ENCODE measurements around the gene TDRD10.
"Not testable (repeated sequence)": the region's sequence is repeated elsewhere in the genome, so short reads cannot be mapped to it uniquely, and the experiment has no call there.

TDRD10 gene

GRCh38 chr1:154514066-154514553 is 12.1 kb downstream of the TDRD10 start:
- DNase-seq (ENCODE audit: extremely low read depth in 1 of 2, low read depth in 1 of 2): no peak

GRCh38 chr1:154517661-154518060 is 15.6 kb downstream of the TDRD10 start:
- DNase-seq (ENCODE audit: extremely low read depth in 1 of 2, low read depth in 1 of 2): no peak

- no peak for DNase-seq (ENCODE audit: extremely low read depth in 1 of 2, low read depth in 1 of 2)
These were observed 17.6 kb downstream of the TDRD10 start for GRCh38 chr1:154519591-154519991.

- no peak for DNase-seq (ENCODE audit: extremely low read depth in 1 of 2, low read depth in 1 of 2)
These were observed 18.3 kb downstream of the TDRD10 start for GRCh38 chr1:154520333-154520732.

- DNase-seq (ENCODE audit: extremely low read depth in 1 of 2, low read depth in 1 of 2): no peak
These were observed 19.7 kb downstream of the TDRD10 start for GRCh38 chr1:154521695-154522094.

GRCh38 chr1:154524881-154525280 is 22.9 kb downstream of the TDRD10 start:
- no peak for DNase-seq (ENCODE audit: extremely low read depth in 1 of 2, low read depth in 1 of 2)

- DNase-seq (ENCODE audit: extremely low read depth in 1 of 2, low read depth in 1 of 2): no peak
These were observed 25.2 kb downstream of the TDRD10 start for GRCh38 chr1:154527192-154527591.

GRCh38 chr1:154529308-154529707 is 27.3 kb downstream of the TDRD10 start:
- DNase-seq (ENCODE audit: extremely low read depth in 1 of 2, low read depth in 1 of 2): no peak

GRCh38 chr1:154531950-154532349 is 29.9 kb downstream of the TDRD10 start:
- DNase-seq (ENCODE audit: extremely low read depth in 1 of 2, low read depth in 1 of 2): not testable (repeated sequence)

- no peak for DNase-seq (ENCODE audit: extremely low read depth in 1 of 2, low read depth in 1 of 2)
These were observed 32.2 kb downstream of the TDRD10 start for GRCh38 chr1:154533952-154534844.

- DNase-seq (ENCODE audit: extremely low read depth in 1 of 2, low read depth in 1 of 2): no peak
These were observed 34.6 kb downstream of the TDRD10 start for GRCh38 chr1:154536570-154536969.

- no peak for DNase-seq (ENCODE audit: extremely low read depth in 1 of 2, low read depth in 1 of 2)
These were observed 37.8 kb downstream of the TDRD10 start for GRCh38 chr1:154539486-154540483.

- no peak for DNase-seq (ENCODE audit: extremely low read depth in 1 of 2, low read depth in 1 of 2)
These were observed 39.2 kb downstream of the TDRD10 start for GRCh38 chr1:154541231-154541630.

GRCh38 chr1:154546264-154547063 is 44.4 kb downstream of the TDRD10 start:
- DNase-seq (ENCODE audit: extremely low read depth in 1 of 2, low read depth in 1 of 2): peak in 1 of 2 donors; percentile 16

GRCh38 chr1:154547105-154547732 is 45.2 kb downstream of the TDRD10 start:
- DNase-seq (ENCODE audit: extremely low read depth in 1 of 2, low read depth in 1 of 2): no peak

GRCh38 chr1:154548028-154548427 is 46.0 kb downstream of the TDRD10 start:
- DNase-seq (ENCODE audit: extremely low read depth in 1 of 2, low read depth in 1 of 2): no peak

GRCh38 chr1:154549202-154549770 is 47.3 kb downstream of the TDRD10 start:
- DNase-seq (ENCODE audit: extremely low read depth in 1 of 2, low read depth in 1 of 2): no peak

GRCh38 chr1:154550070-154550469 is 48.1 kb downstream of the TDRD10 start:
- DNase-seq (ENCODE audit: extremely low read depth in 1 of 2, low read depth in 1 of 2): no peak

- DNase-seq (ENCODE audit: extremely low read depth in 1 of 2, low read depth in 1 of 2): no peak
These were observed 48.6 kb downstream of the TDRD10 start for GRCh38 chr1:154550657-154551056.

- DNase-seq (ENCODE audit: extremely low read depth in 1 of 2, low read depth in 1 of 2): no peak
These were observed 49.5 kb downstream of the TDRD10 start for GRCh38 chr1:154551474-154551873.

All from activated CD8-positive, alpha-beta memory T cell treated with anti-CD3 and anti-CD28 coated beads for 1 hour (primary cell).